GM08714 (cell line): ENCODE measurements around the gene BACH2.

Source experiments
- H3K4me3 ChIP-seq: fragments of 200-500 bp; sonication (Bioruptor generic); 2 replicates; pipeline ENCODE4 v1.5.1; 2014; ENCODE audit warnings: mild to moderate bottlenecking, low read length, inconsistent platforms
- ZNF274 ChIP-seq: IDR thresholded peaks from 2 replicates; pipeline ENCODE4 v1.6.1; 2012; ENCODE audit warnings: mild to moderate bottlenecking, low read depth, low read length

BACH2 gene

GRCh38 chr6:89939144-89939543 is 357.5 kb downstream of the BACH2 start:
- TF ChIP-seq ZNF274: no peak
- no peak overlapping the region for H3K4me3 ChIP-seq

- no peak for TF ChIP-seq ZNF274
- no peak overlapping the region for H3K4me3 ChIP-seq
Observed at GRCh38 chr6:89938014-89938413, 358.6 kb downstream of the BACH2 start.

- no peak overlapping the region for H3K4me3 ChIP-seq
- TF ChIP-seq ZNF274: no peak
Observed at GRCh38 chr6:89936177-89936576, 360.5 kb downstream of the BACH2 start.

GRCh38 chr6:89934685-89935366 is 361.8 kb downstream of the BACH2 start:
- no peak overlapping the region for H3K4me3 ChIP-seq
- TF ChIP-seq ZNF274: no peak

- TF ChIP-seq ZNF274: no peak
- no peak overlapping the region for H3K4me3 ChIP-seq
Observed at GRCh38 chr6:89932245-89932802, 364.3 kb downstream of the BACH2 start.

GRCh38 chr6:89930789-89931188 is 365.9 kb downstream of the BACH2 start:
- H3K4me3 ChIP-seq: no peak overlapping the region
- no peak for TF ChIP-seq ZNF274

GRCh38 chr6:89928604-89929003 is 368.0 kb downstream of the BACH2 start:
- no peak for TF ChIP-seq ZNF274
- no peak overlapping the region for H3K4me3 ChIP-seq

GRCh38 chr6:89927791-89928550 is 368.7 kb downstream of the BACH2 start:
- no peak overlapping the region for H3K4me3 ChIP-seq
- no peak for TF ChIP-seq ZNF274

GRCh38 chr6:89927264-89927663 is 369.4 kb downstream of the BACH2 start:
- no peak overlapping the region for H3K4me3 ChIP-seq
- TF ChIP-seq ZNF274: no peak

- H3K4me3 ChIP-seq: no peak overlapping the region
- no peak for TF ChIP-seq ZNF274
Observed at GRCh38 chr6:89925826-89926225, 370.8 kb downstream of the BACH2 start.

GRCh38 chr6:89924231-89924630 is 372.4 kb downstream of the BACH2 start:
- no peak for TF ChIP-seq ZNF274
- H3K4me3 ChIP-seq: no peak overlapping the region

GRCh38 chr6:89921691-89922090 is 375.0 kb downstream of the BACH2 start:
- H3K4me3 ChIP-seq: no peak overlapping the region
- no peak for TF ChIP-seq ZNF274

GRCh38 chr6:89921197-89921596 is 375.4 kb downstream of the BACH2 start:
- no peak overlapping the region for H3K4me3 ChIP-seq
- no peak for TF ChIP-seq ZNF274

- H3K4me3 ChIP-seq: no peak overlapping the region
- no peak for TF ChIP-seq ZNF274
Observed at GRCh38 chr6:89917801-89918366, 378.8 kb downstream of the BACH2 start.

- H3K4me3 ChIP-seq: no peak overlapping the region
- no peak for TF ChIP-seq ZNF274
Observed at GRCh38 chr6:89917216-89917615, 379.4 kb downstream of the BACH2 start.
